Transverse colon (tissue), 4 donors: Measurements from ENCODE around the gene MARCO. TPM values are rescaled to one million over a fixed set of nuclear protein-coding genes. Genes with fewer than 3 reads are reported as not detected.

Source experiments
- DNase-seq: peaks from one replicate; pipeline ENCODE4 v3.0.0-alpha.2; 2019
- H3K27ac ChIP-seq, 4 donors: fragments of 200-600 bp; sonication (generic); 2 replicates each; pipeline ENCODE4 v1.5.1; 2016 to 2018; ENCODE audit warnings: inconsistent platforms in 4 of 4
- H3K27me3 ChIP-seq: fragments of 200-600 bp; sonication (generic); 2 replicates; pipeline ENCODE4 v1.5.1; 2017; ENCODE audit warnings: inconsistent platforms
- H3K36me3 ChIP-seq, 4 donors: fragments of 200-600 bp; sonication (generic); 2 replicates each; pipeline ENCODE4 v1.5.1; 2017 to 2019; ENCODE audit warnings: inconsistent platforms in 4 of 4
- H3K4me1 ChIP-seq, 4 donors: fragments of 200-600 bp; sonication (generic); 2 replicates each; pipeline ENCODE4 v1.5.1; 2017 to 2020; ENCODE audit warnings: inconsistent platforms in 4 of 4
- H3K4me3 ChIP-seq, 4 donors: fragments of 200-600 bp; sonication (generic); 1 replicate in 1 of 4; 2 replicates in 3 of 4; pipeline versions ENCODE4 v1.5.1 to v1.6.1; 2017 to 2019; ENCODE audit warnings: inconsistent platforms in 4 of 4
- H3K9me3 ChIP-seq, 2 donors: fragments of 200-600 bp; sonication (generic); 2 replicates each; pipeline ENCODE4 v1.5.1; 2017 to 2019; ENCODE audit warnings: inconsistent platforms in 2 of 2
- CTCF ChIP-seq, 5 experiments: fragments of 200-600 bp in 3 of 5; fragments of 450-650 bp in 2 of 5; sonication (generic) in 3 of 5; IDR thresholded peaks; 1 replicate in 2 of 5; 2 replicates in 3 of 5; pipeline ENCODE4 v1.5.1; 2016 to 2017; ENCODE audit warnings: antibody characterized with exemption in 5 of 5, inconsistent platforms in 3 of 5, mild to moderate bottlenecking in 2 of 5, moderate library complexity in 1 of 5
- EP300 ChIP-seq: sonication (generic); formaldehyde crosslinking; IDR thresholded peaks from one replicate; pipeline ENCODE4 v1.6.1; 2017; ENCODE audit warnings: antibody characterized with exemption, low read depth
- POLR2A ChIP-seq: fragments of 450-650 bp; IDR thresholded peaks from one replicate; pipeline ENCODE4 v1.6.1; 2016; ENCODE audit warnings: antibody characterized with exemption, mild to moderate bottlenecking, moderate library complexity
- POLR2AphosphoS5 ChIP-seq, 3 donors: sonication (generic); formaldehyde crosslinking; IDR thresholded peaks; one replicate each; pipeline ENCODE4 v1.6.1; 2016; ENCODE audit warnings: antibody characterized with exemption in 3 of 3
- WGBS, 2 donors: methylation state at CpG; one replicate each; pipeline ENCODE4 v1.1.5; 2018; ENCODE audit warnings: low coverage in 1 of 2; 5-methylcytosine and 5-hydroxymethylcytosine counted together
- in situ Hi-C, 4 donors: fragments of 200-750 bp; cut with MboI; loops; one replicate each; pipeline versions ENCODE4 v1.15.0 to v1.15.1; 2017; ENCODE audit warnings: low sequenced_read_pairs in 3 of 4, low pct_ligation_motif_present in 1 of 4, low pct_unique_long_range_greater_than_20kb in 1 of 4
- intact Hi-C: fragments of 100-400 bp; cut with DNase I; formaldehyde crosslinking; loops from one replicate; pipeline ENCODE4 v1.15.1; 2023; ENCODE audit warnings: low total_unique reads
- total RNA-seq, 4 donors: library from RNA; depleted of rRNA; stranded (reverse); fragments of >200 nt; gene quantifications; one replicate each; pipeline ENCODE4 v1.1.0, GENCODE V29; 2016

The MARCO gene
- total RNA-seq, 4 donors from 2014 or later = 1.9 to 47.0 (median 4.4) TPM

- Histone ChIP-seq H3K36me3 (no peaks in the 10 kb centered on the region), H3K9me3 (peaks cover 0 to 4% of the 10 kb centered on the region in 2 donors), H3K4me1 (peaks cover 0 to 4% (median 1%) of the 10 kb centered on the region in 4 donors), H3K4me3 (no peak overlapping the region), H3K27ac (no peak overlapping the region), H3K27me3 (peaks cover 38% of the 10 kb centered on the region)
- intact Hi-C loops = no loop called here
- in situ Hi-C loops = loop anchor here in 1 of 4 donors (25.0 kb wide), 2 partner anchors 121 to 279 kb away; no protein-coding TSS in a partner anchor
- WGBS, 2 donors = 48 to 55% methylated on average over 2 of the region's 2 CpGs
- no peak for TF ChIP-seq POLR2A
- TF ChIP-seq EP300 = no peak
- TF ChIP-seq POLR2AphosphoS5 (IDR thresholded peaks at IDR 0.05) = no peak
- TF ChIP-seq CTCF (IDR thresholded peaks at IDR 0.05) = peak in 3 of 5 experiments; percentile 26 to 50 (median 30)
- no peak for DNase-seq
These were observed 66.1 kb downstream of the MARCO start for GRCh38 chr2:119008108-119008507.

GRCh38 chr2:119009110-119009509 lies 67.1 kb downstream of the MARCO start:
- in situ Hi-C loops = loop anchor here in 1 of 4 donors (25.0 kb wide), 2 partner anchors 122 to 278 kb away; no protein-coding TSS in a partner anchor
- TF ChIP-seq EP300 = no peak
- TF ChIP-seq POLR2AphosphoS5 (IDR thresholded peaks at IDR 0.05) = no peak
- TF ChIP-seq CTCF (IDR thresholded peaks at IDR 0.05) = no peak
- no peaks in the 10 kb centered on the region for H3K9me3 ChIP-seq
- WGBS, 2 donors = 61 to 82% methylated on average over 2 to 3 of the region's 3 CpGs
- DNase-seq = no peak
- peaks cover 0 to 4% (median 1%) of the 10 kb centered on the region in 4 donors for H3K4me1 ChIP-seq
- no peaks in the 10 kb centered on the region for H3K36me3 ChIP-seq
- H3K27me3 ChIP-seq = peaks cover 38% of the 10 kb centered on the region
- intact Hi-C loops = no loop called here
- H3K27ac ChIP-seq = no peak overlapping the region
- H3K4me3 ChIP-seq = no peak overlapping the region

GRCh38 chr2:119010336-119010735 lies 68.3 kb downstream of the MARCO start:
- Histone ChIP-seq H3K4me1 (peaks cover 0 to 4% (median 1%) of the 10 kb centered on the region in 4 donors), H3K27ac (no peak overlapping the region), H3K4me3 (no peak overlapping the region), H3K27me3 (peaks cover 38% of the 10 kb centered on the region), H3K36me3 (no peaks in the 10 kb centered on the region), H3K9me3 (no peaks in the 10 kb centered on the region)
- WGBS, 2 donors = 69 to 80% methylated on average over 1 to 9 of the region's 9 CpGs
- intact Hi-C loops = no loop called here
- no peak for TF ChIP-seq CTCF (IDR thresholded peaks at IDR 0.05)
- no peak for TF ChIP-seq POLR2AphosphoS5 (IDR thresholded peaks at IDR 0.05)
- TF ChIP-seq POLR2A = no peak
- no peak for TF ChIP-seq EP300
- in situ Hi-C loops = loop anchor here in 2 of 4 donors (10.0 to 25.0 kb wide), 3 partner anchors 123 to 277 kb away; no protein-coding TSS in a partner anchor
- no peak for DNase-seq

GRCh38 chr2:119011162-119011909 lies 69.3 kb downstream of the MARCO start:
- peaks cover 48% of the 10 kb centered on the region for H3K27me3 ChIP-seq
- in situ Hi-C loops = loop anchor here in 2 of 4 donors (10.0 to 25.0 kb wide), 3 partner anchors 124 to 276 kb away; no protein-coding TSS in a partner anchor

More at GRCh38 chr2:119011162-119011909, 69.3 kb downstream of the MARCO start:
- H3K27ac ChIP-seq = no peak overlapping the region
- peaks cover 0 to 4% (median 1%) of the 10 kb centered on the region in 4 donors for H3K4me1 ChIP-seq
- 13% methylated on average over 26 of the region's 38 CpGs; no CpG with 5 or more reads in 1 of the 2 donors for WGBS, 2 donors
- no peaks in the 10 kb centered on the region for H3K9me3 ChIP-seq
- no peak overlapping the region for H3K4me3 ChIP-seq
- DNase-seq = peak; percentile 39
- H3K36me3 ChIP-seq = no peaks in the 10 kb centered on the region
- intact Hi-C loops = no loop called here
- TF ChIP-seq CTCF (IDR thresholded peaks at IDR 0.05) (peak; percentile 26 to 49 (median 40)), EP300 (no peak)
